PC-9 (cell line): ENCODE data around the gene ZBTB24. TPM values are rescaled to one million over a fixed set of nuclear protein-coding genes. Genes with fewer than 3 reads are reported as not detected.
"Not testable (repeated sequence)": the region's sequence is repeated elsewhere in the genome, so short reads cannot be mapped to it uniquely, and the experiment has no call there.

ENCODE experiments used
- BruUV-seq: library from RNA; stranded (reverse); fragments of 400-500 nt; replicated peaks from 2 replicates; lab custom pipeline; 2021; lab: Mats Ljungman, UMichigan
- CTCF ChIA-PET: fragments of 300-600 bp; sonication (Branson Sonifier 250); formaldehyde crosslinking; loops from one replicate; lab custom pipeline; 2022; ENCODE audit warnings: antibody characterized with exemption; lab: Charles Lee
- POLR2A ChIA-PET: fragments of 300-600 bp; sonication (Branson Sonifier 250); formaldehyde crosslinking; loops from one replicate; lab custom pipeline; 2022; ENCODE audit warnings: antibody characterized with exemption; ENCODE audit not compliant: unreplicated experiment; lab: Charles Lee
- DNase-seq, 2 experiments: peaks; one replicate each; pipeline versions ENCODE4 v3.0.0 to v3.0.0-alpha.2; 2015 to 2022; ENCODE audit warnings: mixed read lengths in 1 of 2
- H2AFZ ChIP-seq: fragments of 200-600 bp; sonication (generic); 2 replicates; pipeline ENCODE4 v1.8.1; 2017; ENCODE audit warnings: antibody characterized with exemption
- H3F3A ChIP-seq: fragments of 200-600 bp; sonication (generic); 2 replicates; pipeline ENCODE4 v1.8.1; 2017; ENCODE audit warnings: antibody characterized with exemption, mild to moderate bottlenecking, low read depth; ENCODE audit not compliant: insufficient read depth
- H3K27ac ChIP-seq: fragments of 200-600 bp; sonication (generic); 2 replicates; pipeline ENCODE4 v1.6.1; 2016; ENCODE audit warnings: mixed run types
- H3K27me3 ChIP-seq: fragments of 200-600 bp; sonication (generic); 2 replicates; pipeline ENCODE4 v1.6.1; 2016; ENCODE audit warnings: low read depth, mixed run types; ENCODE audit not compliant: insufficient read depth
- H3K36me3 ChIP-seq: fragments of 200-600 bp; sonication (generic); 2 replicates; pipeline ENCODE4 v1.6.1; 2016; ENCODE audit warnings: low read depth, mixed run types
- H3K4me1 ChIP-seq: fragments of 200-600 bp; sonication (generic); replicated peaks from 2 replicates; pipeline ENCODE4 v1.6.1; 2016; ENCODE audit warnings: mixed run types; ENCODE audit not compliant: insufficient read depth
- H3K4me2 ChIP-seq: fragments of 200-600 bp; sonication (generic); 2 replicates; pipeline ENCODE4 v1.6.1; 2017; ENCODE audit warnings: mixed run types
- H3K4me3 ChIP-seq: fragments of 200-600 bp; sonication (generic); 2 replicates; pipeline ENCODE4 v1.6.1; 2016; ENCODE audit warnings: mixed run types
- H3K79me2 ChIP-seq: fragments of 200-600 bp; sonication (generic); 2 replicates; pipeline ENCODE4 v1.6.1; 2017; ENCODE audit warnings: low read depth, mixed run types
- H3K9me2 ChIP-seq: fragments of 200-600 bp; sonication (generic); 2 replicates; pipeline ENCODE4 v1.8.1; 2017; ENCODE audit warnings: mild to moderate bottlenecking; ENCODE audit not compliant: insufficient read depth
- H3K9me3 ChIP-seq: fragments of 200-600 bp; sonication (generic); 2 replicates; pipeline ENCODE4 v1.8.1; 2016; ENCODE audit warnings: low read depth; ENCODE audit not compliant: insufficient read depth
- H4K20me1 ChIP-seq: fragments of 200-600 bp; sonication (generic); 2 replicates; pipeline ENCODE4 v1.8.1; 2017; ENCODE audit not compliant: insufficient read depth
- EZH2 ChIP-seq: fragments of 200-600 bp; sonication (generic); IDR thresholded peaks from 2 replicates; pipeline ENCODE4 v1.8.0; 2017; ENCODE audit warnings: antibody characterized with exemption, low read depth
- intact Hi-C: fragments of 100-400 bp; cut with micrococcal nuclease; formaldehyde crosslinking; loops from one replicate; pipeline ENCODE4 v1.10.0; 2022; ENCODE audit not compliant: unreplicated experiment
- total RNA-seq: library from RNA; stranded (reverse); gene quantifications from 2 replicates; pipeline ENCODE4 v1.2.3, GENCODE V29; 2021
- TF ChIP-seq, protein P1 (sequence below): fragments of 200-600 bp; sonication (generic); conservative IDR thresholded peaks from 2 replicates; pipeline ENCODE4 v1.6.1; 2017; ENCODE audit warnings: mixed run types, antibody characterized with exemption, mild to moderate bottlenecking, moderate library complexity

ZBTB24 gene
- total RNA-seq, 1 experiment from 2014 or later: 7.2 TPM

DNA sequence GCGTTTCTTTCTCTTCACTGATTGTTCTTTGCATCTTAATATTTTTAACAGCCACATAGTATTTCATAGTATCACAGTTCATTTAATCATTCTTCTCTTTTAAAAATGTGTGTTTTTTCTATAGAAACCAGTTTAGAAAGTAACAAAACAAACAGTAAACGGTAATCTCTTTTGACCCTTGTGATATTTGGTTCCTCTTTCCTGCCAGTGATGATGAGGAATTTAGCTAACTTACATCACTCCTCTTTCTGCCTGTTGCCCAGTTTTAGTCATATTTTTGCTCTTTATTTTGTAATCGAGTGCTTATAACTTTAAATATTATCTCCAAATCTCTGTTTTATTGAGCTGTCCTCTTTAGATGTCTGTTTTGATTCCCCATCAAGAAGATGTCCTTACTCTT, 38.1 kb upstream of the ZBTB24 start:
- peaks cover 8% of the 10 kb centered on the region; the same call in 1 of the 2 replicates for H3K9me3 ChIP-seq
- intact Hi-C loops: no loop called here
- TF ChIP-seq EZH2: no peak
- TF ChIP-seq, protein P1, sequence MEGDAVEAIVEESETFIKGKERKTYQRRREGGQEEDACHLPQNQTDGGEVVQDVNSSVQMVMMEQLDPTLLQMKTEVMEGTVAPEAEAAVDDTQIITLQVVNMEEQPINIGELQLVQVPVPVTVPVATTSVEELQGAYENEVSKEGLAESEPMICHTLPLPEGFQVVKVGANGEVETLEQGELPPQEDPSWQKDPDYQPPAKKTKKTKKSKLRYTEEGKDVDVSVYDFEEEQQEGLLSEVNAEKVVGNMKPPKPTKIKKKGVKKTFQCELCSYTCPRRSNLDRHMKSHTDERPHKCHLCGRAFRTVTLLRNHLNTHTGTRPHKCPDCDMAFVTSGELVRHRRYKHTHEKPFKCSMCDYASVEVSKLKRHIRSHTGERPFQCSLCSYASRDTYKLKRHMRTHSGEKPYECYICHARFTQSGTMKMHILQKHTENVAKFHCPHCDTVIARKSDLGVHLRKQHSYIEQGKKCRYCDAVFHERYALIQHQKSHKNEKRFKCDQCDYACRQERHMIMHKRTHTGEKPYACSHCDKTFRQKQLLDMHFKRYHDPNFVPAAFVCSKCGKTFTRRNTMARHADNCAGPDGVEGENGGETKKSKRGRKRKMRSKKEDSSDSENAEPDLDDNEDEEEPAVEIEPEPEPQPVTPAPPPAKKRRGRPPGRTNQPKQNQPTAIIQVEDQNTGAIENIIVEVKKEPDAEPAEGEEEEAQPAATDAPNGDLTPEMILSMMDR: no peak
- H3K4me2 ChIP-seq: no peak overlapping the region
- no peaks in the 10 kb centered on the region for H3K27me3 ChIP-seq
- H3F3A ChIP-seq: no peaks in the 10 kb centered on the region
- no peak for DNase-seq
- CTCF ChIA-PET: no interaction called here
- H3K9me2 ChIP-seq: no peaks in the 10 kb centered on the region; the same call in 1 of the 2 replicates
- H3K79me2 ChIP-seq: no peaks in the 10 kb centered on the region
- H2AFZ ChIP-seq: no peak overlapping the region
- no peak overlapping the region for H3K4me3 ChIP-seq
- BruUV-seq: no TSS peak
- no peaks in the 10 kb centered on the region for H4K20me1 ChIP-seq
- no peaks in the 10 kb centered on the region for H3K4me1 ChIP-seq
- POLR2A ChIA-PET: interaction anchor here (0.7 kb wide), 1 partner anchor 425 kb away, joined by 5 read pairs; no protein-coding TSS in a partner anchor
- no peak overlapping the region for H3K27ac ChIP-seq
- H3K36me3 ChIP-seq: no peaks in the 10 kb centered on the region

DNA sequence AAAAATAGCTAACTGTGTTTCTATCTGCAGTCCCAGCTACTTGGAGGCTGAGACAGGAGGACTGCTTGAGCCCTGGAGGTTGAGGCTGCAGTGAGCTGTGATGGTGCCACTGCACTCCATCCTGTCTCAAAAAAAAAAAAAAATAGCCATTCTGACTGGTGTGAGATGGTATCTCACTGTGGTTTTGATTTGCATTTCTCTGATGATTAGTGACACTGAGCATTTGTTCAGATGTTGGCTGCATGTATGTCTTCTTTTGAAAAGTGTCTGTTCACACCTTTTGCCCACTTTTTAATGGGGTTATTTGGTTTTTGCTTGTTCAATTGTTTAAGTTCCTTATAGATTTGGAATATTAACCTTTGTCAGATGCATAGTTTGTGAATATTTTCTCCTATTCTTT, 36.6 kb upstream of the ZBTB24 start:
- intact Hi-C loops, DNase-seq, BruUV-seq, H3K4me3 ChIP-seq, H2AFZ ChIP-seq, H3K4me2 ChIP-seq, H3K27me3 ChIP-seq, H3K4me1 ChIP-seq, POLR2A ChIA-PET, H3K27ac ChIP-seq, H3K36me3 ChIP-seq, H3K9me3 ChIP-seq, CTCF ChIA-PET, H3K9me2 ChIP-seq, H4K20me1 ChIP-seq, H3F3A ChIP-seq, H3K79me2 ChIP-seq: not testable (repeated sequence)

DNA sequence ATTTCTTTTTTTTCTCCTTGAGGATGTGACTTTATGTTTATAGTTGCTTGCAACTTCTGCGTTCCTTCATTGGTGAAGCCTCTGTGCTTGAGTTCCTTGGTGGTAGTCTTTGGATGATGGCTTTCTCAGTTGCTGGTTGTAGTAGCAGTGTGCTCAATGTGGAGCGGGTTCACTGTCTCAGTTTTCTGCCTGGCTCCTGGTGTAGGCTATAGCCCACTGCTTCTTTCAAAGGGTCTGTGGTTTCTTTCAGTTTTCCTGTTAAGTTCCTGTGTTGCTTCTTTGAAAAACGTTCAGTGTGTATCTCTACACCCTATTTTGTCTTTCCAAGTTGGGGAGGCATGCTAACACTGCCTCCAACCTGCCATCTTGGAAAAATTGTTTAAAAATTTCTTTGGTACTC, 33.9 kb upstream of the ZBTB24 start:
- H3K4me1 ChIP-seq: peaks cover 10% of the 10 kb centered on the region
- DNase-seq: no peak
- no peaks in the 10 kb centered on the region for H3K79me2 ChIP-seq
- ChIA-PET POLR2A (interaction anchor here (0.6 kb wide), 1 partner anchor 280 kb away, joined by 4 read pairs; no protein-coding TSS in a partner anchor), CTCF (no interaction called here)
- H3K27ac ChIP-seq: no peak overlapping the region
- no peak overlapping the region for H2AFZ ChIP-seq
- BruUV-seq: no TSS peak
- no peaks in the 10 kb centered on the region for H4K20me1 ChIP-seq
- TF ChIP-seq, protein P1: no peak
- TF ChIP-seq EZH2: no peak
- H3K27me3 ChIP-seq: no peaks in the 10 kb centered on the region
- H3K9me2 ChIP-seq: no peaks in the 10 kb centered on the region; the same call in 1 of the 2 replicates
- 0 out of 2 replicates have a peak, but pooled peaks cover 6% of the 10 kb centered on the region for H3F3A ChIP-seq
- H3K9me3 ChIP-seq: no peaks in the 10 kb centered on the region
- no peak overlapping the region for H3K4me2 ChIP-seq
- intact Hi-C loops: no loop called here
- no peak overlapping the region for H3K4me3 ChIP-seq
- H3K36me3 ChIP-seq: no peaks in the 10 kb centered on the region
